AG04450 (cell line): ENCODE data around the gene LEF1. TPM values are rescaled to one million over a fixed set of nuclear protein-coding genes. Genes with fewer than 3 reads are reported as not detected.

Source experiments
- CTCF ChIA-PET: fragments of 300-600, 350-600 bp; formaldehyde crosslinking; extraction: SDS; loops from one replicate; lab custom pipeline; 2022; ENCODE audit warnings: antibody characterized with exemption, inconsistent platforms; lab: Charles Lee
- POLR2A ChIA-PET: fragments of 350-600 bp; formaldehyde crosslinking; extraction: SDS; loops from one replicate; lab custom pipeline; 2021; ENCODE audit warnings: antibody characterized with exemption, inconsistent platforms; lab: Yijun Ruan, JAX
- DNase-seq: peaks from one replicate; pipeline ENCODE4 v3.0.0-alpha.2; 2011; ENCODE audit warnings: low read depth, low spot score
- H3K27ac ChIP-seq: one replicate; pipeline ENCODE4 v1.5.1; 2012; ENCODE audit warnings: low read depth, low read length, control low read depth
- H3K27me3 ChIP-seq: one replicate; pipeline ENCODE4 v1.6.0; 2012; ENCODE audit warnings: low read length; ENCODE audit not compliant: control insufficient read depth, insufficient read depth
- H3K4me3 ChIP-seq: 2 replicates; pipeline ENCODE4 v1.5.1; 2011; ENCODE audit warnings: mild to moderate bottlenecking, low read depth, low read length, control low read depth
- H3K9me3 ChIP-seq: 2 replicates; pipeline ENCODE4 v1.5.1; 2012; ENCODE audit warnings: low read length; ENCODE audit not compliant: control insufficient read depth, insufficient read depth
- polyA plus RNA-seq: library from polyadenylated mRNA; depleted of rRNA; stranded (reverse); fragments of >200 nt; gene quantifications from 2 replicates; pipeline ENCODE4 v1.2.3, GENCODE V29; 2011
- TF ChIP-seq, protein P1 (sequence below): IDR thresholded peaks from 2 replicates; pipeline ENCODE4 v1.5.1; 2011; ENCODE audit warnings: low read depth, low read length, control low read depth, inconsistent platforms

LEF1 gene
- polyA plus RNA-seq, 1 experiment, result 1.2 TPM

DNA sequence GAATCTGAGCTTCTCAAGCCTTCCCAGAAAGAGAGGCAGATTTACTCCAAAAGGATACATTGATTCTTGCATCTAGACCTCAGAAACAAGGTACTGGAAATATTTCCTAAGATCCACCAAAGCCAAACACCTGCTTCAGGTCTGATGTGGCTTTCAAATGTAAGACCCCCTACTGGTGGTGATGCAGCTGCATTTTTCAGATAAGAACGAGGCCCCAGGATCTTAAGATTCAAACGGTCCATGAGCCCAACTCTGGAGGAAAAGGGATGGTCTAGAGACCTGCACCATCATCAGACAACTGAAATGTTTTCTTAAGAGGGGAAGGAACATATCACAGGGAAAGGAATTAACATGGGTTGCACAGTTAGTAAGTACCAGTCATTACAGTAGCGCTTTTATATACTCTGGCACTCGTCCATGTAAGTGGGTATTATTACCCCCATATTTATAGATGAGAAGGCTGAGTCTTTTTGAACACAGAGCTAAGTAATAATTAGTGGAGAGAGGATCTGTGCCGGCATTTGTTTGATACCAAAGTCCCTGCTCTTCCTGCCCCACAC lies 73.7 kb downstream of the LEF1 start:
- TF ChIP-seq, protein P1, sequence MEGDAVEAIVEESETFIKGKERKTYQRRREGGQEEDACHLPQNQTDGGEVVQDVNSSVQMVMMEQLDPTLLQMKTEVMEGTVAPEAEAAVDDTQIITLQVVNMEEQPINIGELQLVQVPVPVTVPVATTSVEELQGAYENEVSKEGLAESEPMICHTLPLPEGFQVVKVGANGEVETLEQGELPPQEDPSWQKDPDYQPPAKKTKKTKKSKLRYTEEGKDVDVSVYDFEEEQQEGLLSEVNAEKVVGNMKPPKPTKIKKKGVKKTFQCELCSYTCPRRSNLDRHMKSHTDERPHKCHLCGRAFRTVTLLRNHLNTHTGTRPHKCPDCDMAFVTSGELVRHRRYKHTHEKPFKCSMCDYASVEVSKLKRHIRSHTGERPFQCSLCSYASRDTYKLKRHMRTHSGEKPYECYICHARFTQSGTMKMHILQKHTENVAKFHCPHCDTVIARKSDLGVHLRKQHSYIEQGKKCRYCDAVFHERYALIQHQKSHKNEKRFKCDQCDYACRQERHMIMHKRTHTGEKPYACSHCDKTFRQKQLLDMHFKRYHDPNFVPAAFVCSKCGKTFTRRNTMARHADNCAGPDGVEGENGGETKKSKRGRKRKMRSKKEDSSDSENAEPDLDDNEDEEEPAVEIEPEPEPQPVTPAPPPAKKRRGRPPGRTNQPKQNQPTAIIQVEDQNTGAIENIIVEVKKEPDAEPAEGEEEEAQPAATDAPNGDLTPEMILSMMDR, result no peak
- ChIA-PET POLR2A (no interaction called here), CTCF (interaction anchor here (0.9 kb wide), 1 partner anchor 478 kb away, joined by 3 read pairs; no protein-coding TSS in a partner anchor)
- Histone ChIP-seq H3K27ac (no peak overlapping the region), H3K27me3 (peaks cover 2% of the 10 kb centered on the region), H3K9me3 (no peaks in the 10 kb centered on the region), H3K4me3 (no peak overlapping the region)
- DNase-seq, result no peak

DNA sequence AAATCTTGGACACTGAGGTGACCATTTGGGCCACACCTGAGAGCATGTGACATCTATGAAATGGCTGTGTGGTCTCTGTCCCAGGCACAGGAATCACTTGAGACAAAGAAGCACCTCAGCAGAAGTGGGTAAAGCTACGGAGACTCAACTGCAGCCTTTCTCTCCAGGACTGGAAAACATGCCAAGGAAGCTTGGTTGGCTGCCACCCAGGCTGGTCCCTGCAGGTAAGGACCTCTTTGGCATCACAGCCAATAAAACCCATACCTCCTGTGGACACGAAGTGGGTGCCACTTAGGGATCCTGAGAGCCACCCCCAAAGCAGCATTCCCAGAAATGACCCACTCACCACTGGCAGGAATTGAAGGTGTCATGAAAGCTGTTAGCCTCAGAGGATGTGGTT lies 74.6 kb downstream of the LEF1 start:
- ChIA-PET POLR2A (no interaction called here), CTCF (interaction anchor here (0.9 kb wide), 1 partner anchor 479 kb away, joined by 3 read pairs; no protein-coding TSS in a partner anchor)
- H3K9me3 ChIP-seq, result no peaks in the 10 kb centered on the region
- no peak overlapping the region for H3K4me3 ChIP-seq
- peaks cover 2% of the 10 kb centered on the region for H3K27me3 ChIP-seq
- no peak overlapping the region for H3K27ac ChIP-seq
- DNase-seq, result no peak
- TF ChIP-seq, protein P1, result no peak

DNA sequence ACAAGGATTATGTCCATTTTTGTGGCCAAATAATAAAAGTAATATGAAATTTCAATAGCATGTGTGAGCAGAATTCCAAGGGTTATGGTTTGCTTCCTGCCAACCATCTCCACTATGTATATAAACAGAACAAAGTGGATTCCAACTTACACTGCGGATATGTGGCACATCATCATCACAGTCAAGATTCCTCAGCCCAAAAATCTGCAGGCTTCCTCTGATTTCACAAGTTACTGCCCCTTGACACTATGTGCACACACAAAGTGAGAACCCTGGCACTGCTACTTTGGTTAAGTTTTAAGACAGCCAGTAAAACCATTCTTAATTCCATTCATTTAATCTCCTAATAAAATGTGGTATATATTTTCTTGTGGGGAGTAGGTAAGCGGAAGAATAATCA lies 76.4 kb downstream of the LEF1 start:
- no peak for DNase-seq
- Histone ChIP-seq H3K9me3 (no peaks in the 10 kb centered on the region), H3K27me3 (peaks cover 2% of the 10 kb centered on the region), H3K4me3 (no peak overlapping the region), H3K27ac (no peak overlapping the region)
- TF ChIP-seq, protein P1, result no peak
- POLR2A ChIA-PET, result no interaction called here
- CTCF ChIA-PET, result no interaction called here

DNA sequence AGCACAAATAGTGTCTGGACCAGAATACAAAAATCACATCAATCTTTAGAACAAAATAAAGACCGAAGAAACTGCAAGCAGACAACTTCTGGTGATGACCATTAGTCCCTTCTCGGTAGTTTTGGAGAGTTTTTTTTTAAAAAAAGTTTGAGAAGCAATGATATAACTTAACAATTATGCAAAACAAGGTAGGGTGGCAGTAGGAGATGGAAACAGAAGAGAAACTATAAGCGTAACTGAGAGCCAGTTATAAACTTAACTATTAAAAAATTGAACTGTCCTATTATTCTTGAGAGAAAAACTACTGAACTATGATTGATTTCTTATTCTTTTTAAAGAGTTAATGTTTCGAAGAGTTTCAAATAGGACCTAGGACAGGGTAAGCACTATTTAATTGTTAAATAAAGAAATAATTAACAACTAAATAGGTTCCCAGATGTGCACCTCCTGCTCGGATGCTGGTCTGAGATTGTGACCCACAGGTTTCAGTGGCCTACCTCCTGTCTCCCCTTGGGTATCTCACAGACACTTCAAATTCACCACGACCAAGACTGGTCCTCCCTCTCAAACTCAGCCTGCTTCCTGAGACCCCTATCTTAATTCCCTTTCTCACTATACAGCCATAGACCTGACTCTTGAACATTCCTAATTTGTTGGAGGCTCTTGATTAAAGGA lies 81.3 kb downstream of the LEF1 start:
- H3K27me3 ChIP-seq, result no peaks in the 10 kb centered on the region
- ChIA-PET CTCF (no interaction called here), POLR2A (no interaction called here)
- TF ChIP-seq, protein P1, result no peak
- no peaks in the 10 kb centered on the region for H3K9me3 ChIP-seq
- no peak overlapping the region for H3K27ac ChIP-seq
- H3K4me3 ChIP-seq, result no peak overlapping the region
- DNase-seq, result no peak

DNA sequence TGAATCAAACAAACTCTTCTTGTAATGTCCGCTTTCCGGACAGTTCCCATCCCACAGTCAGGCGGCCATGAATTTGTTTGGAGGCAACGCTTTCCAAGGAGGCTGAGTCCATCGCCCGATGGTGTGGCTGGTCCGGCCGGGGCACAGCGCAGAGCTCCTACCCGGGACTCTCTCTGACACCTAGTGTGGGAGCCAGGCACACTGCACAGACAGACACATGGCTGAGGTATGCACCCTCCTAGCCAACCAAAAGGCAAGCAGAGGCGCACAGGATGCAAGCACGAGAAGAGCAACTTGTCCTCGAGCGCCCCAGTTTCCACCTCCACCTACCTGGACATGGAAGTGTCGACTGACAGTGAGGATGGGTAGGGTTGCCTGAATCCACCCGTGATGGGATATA lies 87.5 kb downstream of the LEF1 start:
- no peaks in the 10 kb centered on the region for H3K9me3 ChIP-seq
- no peak overlapping the region for H3K4me3 ChIP-seq
- no peak for DNase-seq
- POLR2A ChIA-PET, result no interaction called here
- CTCF ChIA-PET, result no interaction called here
- H3K27me3 ChIP-seq, result peaks cover 3% of the 10 kb centered on the region
- no peak overlapping the region for H3K27ac ChIP-seq
- TF ChIP-seq, protein P1, result no peak
